ENCODE results near the gene IL23R. TPM values are rescaled to one million over a fixed set of nuclear protein-coding genes. Genes with fewer than 3 reads are reported as not detected.

IL23R gene
- total and polyA plus RNA-seq, 2 of the 13 experiments (the other 11 are each of a cell fraction or from before 2014, with no cell fraction given) = not detected

DNA sequence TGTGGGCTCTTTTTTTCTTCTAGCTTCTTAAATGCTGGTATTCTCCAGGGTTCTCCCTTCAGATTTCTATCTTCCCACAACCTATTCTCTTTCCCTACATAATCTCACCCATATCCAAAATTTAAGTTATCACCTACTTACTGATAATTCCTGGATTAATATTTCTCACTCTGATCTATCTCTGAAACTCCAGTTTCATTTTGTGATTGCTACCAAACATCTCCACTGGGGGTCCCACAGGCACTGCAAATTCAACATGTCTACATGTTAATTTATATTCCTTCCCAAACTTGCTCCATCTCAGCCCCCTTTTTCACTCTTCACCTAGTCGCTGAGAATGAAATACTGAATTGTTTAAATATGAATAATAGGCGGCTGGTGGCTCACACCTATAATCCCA is 21.6 kb upstream of the IL23R start (continued):
- TF ChIP-seq, protein P1, sequence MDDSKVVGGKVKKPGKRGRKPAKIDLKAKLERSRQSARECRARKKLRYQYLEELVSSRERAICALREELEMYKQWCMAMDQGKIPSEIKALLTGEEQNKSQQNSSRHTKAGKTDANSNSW (CRISPR knock-in tag; IDR thresholded peaks at IDR 0.05; ENCODE audit: borderline replicate concordance) = no peak
- TF ChIP-seq ZNF550 (CRISPR knock-in tag; IDR thresholded peaks at IDR 0.05; ENCODE audit: borderline replicate concordance) = no peak
- TF ChIP-seq ZNF614 (CRISPR knock-in tag; IDR thresholded peaks at IDR 0.05; ENCODE audit: borderline replicate concordance) = no peak
- TF ChIP-seq, protein P2, sequence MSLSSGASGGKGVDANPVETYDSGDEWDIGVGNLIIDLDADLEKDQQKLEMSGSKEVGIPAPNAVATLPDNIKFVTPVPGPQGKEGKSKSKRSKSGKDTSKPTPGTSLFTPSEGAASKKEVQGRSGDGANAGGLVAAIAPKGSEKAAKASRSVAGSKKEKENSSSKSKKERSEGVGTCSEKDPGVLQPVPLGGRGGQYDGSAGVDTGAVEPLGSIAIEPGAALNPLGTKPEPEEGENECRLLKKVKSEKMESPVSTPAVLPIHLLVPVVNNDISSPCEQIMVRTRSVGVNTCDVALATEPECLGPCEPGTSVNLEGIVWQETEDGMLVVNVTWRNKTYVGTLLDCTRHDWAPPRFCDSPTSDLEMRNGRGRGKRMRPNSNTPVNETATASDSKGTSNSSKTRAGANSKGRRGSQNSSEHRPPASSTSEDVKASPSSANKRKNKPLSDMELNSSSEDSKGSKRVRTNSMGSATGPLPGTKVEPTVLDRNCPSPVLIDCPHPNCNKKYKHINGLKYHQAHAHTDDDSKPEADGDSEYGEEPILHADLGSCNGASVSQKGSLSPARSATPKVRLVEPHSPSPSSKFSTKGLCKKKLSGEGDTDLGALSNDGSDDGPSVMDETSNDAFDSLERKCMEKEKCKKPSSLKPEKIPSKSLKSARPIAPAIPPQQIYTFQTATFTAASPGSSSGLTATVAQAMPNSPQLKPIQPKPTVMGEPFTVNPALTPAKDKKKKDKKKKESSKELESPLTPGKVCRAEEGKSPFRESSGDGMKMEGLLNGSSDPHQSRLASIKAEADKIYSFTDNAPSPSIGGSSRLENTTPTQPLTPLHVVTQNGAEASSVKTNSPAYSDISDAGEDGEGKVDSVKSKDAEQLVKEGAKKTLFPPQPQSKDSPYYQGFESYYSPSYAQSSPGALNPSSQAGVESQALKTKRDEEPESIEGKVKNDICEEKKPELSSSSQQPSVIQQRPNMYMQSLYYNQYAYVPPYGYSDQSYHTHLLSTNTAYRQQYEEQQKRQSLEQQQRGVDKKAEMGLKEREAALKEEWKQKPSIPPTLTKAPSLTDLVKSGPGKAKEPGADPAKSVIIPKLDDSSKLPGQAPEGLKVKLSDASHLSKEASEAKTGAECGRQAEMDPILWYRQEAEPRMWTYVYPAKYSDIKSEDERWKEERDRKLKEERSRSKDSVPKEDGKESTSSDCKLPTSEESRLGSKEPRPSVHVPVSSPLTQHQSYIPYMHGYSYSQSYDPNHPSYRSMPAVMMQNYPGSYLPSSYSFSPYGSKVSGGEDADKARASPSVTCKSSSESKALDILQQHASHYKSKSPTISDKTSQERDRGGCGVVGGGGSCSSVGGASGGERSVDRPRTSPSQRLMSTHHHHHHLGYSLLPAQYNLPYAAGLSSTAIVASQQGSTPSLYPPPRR (CRISPR knock-in tag; IDR thresholded peaks at IDR 0.05; ENCODE audit: borderline replicate concordance) = no peak
- no peak for TF ChIP-seq YY1 (IDR thresholded peaks at IDR 0.05; ENCODE audit: insufficient read depth, insufficient replicate concordance, low read depth, low read length)

DNA sequence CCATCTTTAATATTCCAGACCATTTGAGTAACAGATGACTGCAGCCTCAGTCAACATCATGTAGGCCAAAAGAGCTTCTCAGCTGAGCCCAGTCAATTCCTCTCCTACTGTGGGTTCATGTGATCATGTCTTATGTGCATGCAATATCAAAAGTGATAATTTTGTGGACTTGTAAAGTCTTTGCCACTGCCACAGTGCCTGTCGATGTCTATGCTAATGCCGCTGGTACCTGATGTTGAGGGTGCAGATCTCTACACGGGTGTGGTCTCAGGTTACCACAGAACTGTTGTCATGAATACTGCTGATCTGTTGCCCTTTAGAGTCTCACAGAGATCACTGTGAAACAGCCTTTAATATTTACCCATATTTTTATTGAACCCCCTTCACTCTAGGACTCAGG is 20.2 kb upstream of the IL23R start:
- ATAC-seq = no peak
- H3K4me1 ChIP-seq (ENCODE audit: insufficient read depth, low read length) = peaks cover 10% of the 10 kb centered on the region
- intact Hi-C loops (cut with micrococcal nuclease; ENCODE audit: unreplicated experiment) = loop anchor here (10.0 kb wide), 1 partner anchor 211 kb away; no protein-coding TSS in a partner anchor
- no peaks in the 10 kb centered on the region; a peak in 1 of 5 replicates for H3K27me3 ChIP-seq (ENCODE audit: control insufficient read depth in 1 of 2, insufficient read depth in 2 of 2, low read length in 2 of 2)
- no TSS peak for BruUV-seq (replicated peaks)
- no peak for DNase-seq (ENCODE audit: low spot score)
- 76% methylated on average over 3 of the region's 3 CpGs for WGBS (ENCODE audit: low lambda C conversion rate)
- H3K9me3 ChIP-seq (ENCODE audit: low read length) = no peaks in the 10 kb centered on the region
- no peak overlapping the region for H2AFZ ChIP-seq (ENCODE audit: low read length)
- H3K36me3 ChIP-seq (replicated peaks in 1 of 2; ENCODE audit: control insufficient read depth in 1 of 2, insufficient read depth in 2 of 2, low read length in 2 of 2) = no peaks in the 10 kb centered on the region
- H3K4me3 ChIP-seq (replicated peaks in 1 of 3; ENCODE audit: insufficient read depth in 1 of 3, low read depth in 2 of 3, low read length in 3 of 3) = no peak overlapping the region
- ChIA-PET CTCF (ENCODE audit: low intra/inter-chr PET ratio, low total read pairs) (no interaction called here), POLR2A (no interaction called here)
- H3K27ac ChIP-seq (ENCODE audit: extremely low read length, insufficient read depth, low read length) = no peak overlapping the region
- in situ Hi-C loops (cut with HindIII; ENCODE audit: extremely low pct_ligation_motif_present, low pct_unique_long_range_greater_than_20kb) = loop anchor here (5.0 to 10.0 kb wide), 3 partner anchors 89 to 381 kb away; no protein-coding TSS in a partner anchor
- H3K79me2 ChIP-seq (ENCODE audit: insufficient read depth, low read length) = no peaks in the 10 kb centered on the region
- no peak overlapping the region for H3K4me2 ChIP-seq (ENCODE audit: low read depth, low read length)
- no peaks in the 10 kb centered on the region for H4K20me1 ChIP-seq (ENCODE audit: insufficient read depth, low read length)
- no peak for FAIRE-seq
- H3K9ac ChIP-seq (ENCODE audit: insufficient read depth, low read depth, low read length) = no peak overlapping the region
- TF ChIP-seq ZNF615 (CRISPR knock-in tag; IDR thresholded peaks at IDR 0.05; ENCODE audit: borderline replicate concordance) (no peak), CENPX (CRISPR knock-in tag; IDR thresholded peaks at IDR 0.05) (no peak), BORCS8-MEF2B (CRISPR knock-in tag; IDR thresholded peaks at IDR 0.05) (no peak), ZNF235 (CRISPR knock-in tag; IDR thresholded peaks at IDR 0.05; ENCODE audit: borderline replicate concordance) (no peak), ZNF644 (CRISPR knock-in tag; IDR thresholded peaks at IDR 0.05; ENCODE audit: low read depth) (no peak), NFYB (CRISPR knock-in tag; IDR thresholded peaks at IDR 0.05) (no peak), KMT2A (CRISPR knock-in tag; IDR thresholded peaks at IDR 0.05) (no peak)
- TF ChIP-seq, protein P3, sequence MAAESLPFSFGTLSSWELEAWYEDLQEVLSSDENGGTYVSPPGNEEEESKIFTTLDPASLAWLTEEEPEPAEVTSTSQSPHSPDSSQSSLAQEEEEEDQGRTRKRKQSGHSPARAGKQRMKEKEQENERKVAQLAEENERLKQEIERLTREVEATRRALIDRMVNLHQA (CRISPR knock-in tag; IDR thresholded peaks at IDR 0.05) = no peak
- TF ChIP-seq, protein P4, sequence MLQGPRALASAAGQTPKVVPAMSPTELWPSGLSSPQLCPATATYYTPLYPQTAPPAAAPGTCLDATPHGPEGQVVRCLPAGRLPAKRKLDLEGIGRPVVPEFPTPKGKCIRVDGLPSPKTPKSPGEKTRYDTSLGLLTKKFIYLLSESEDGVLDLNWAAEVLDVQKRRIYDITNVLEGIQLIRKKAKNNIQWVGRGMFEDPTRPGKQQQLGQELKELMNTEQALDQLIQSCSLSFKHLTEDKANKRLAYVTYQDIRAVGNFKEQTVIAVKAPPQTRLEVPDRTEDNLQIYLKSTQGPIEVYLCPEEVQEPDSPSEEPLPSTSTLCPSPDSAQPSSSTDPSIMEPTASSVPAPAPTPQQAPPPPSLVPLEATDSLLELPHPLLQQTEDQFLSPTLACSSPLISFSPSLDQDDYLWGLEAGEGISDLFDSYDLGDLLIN (CRISPR knock-in tag; IDR thresholded peaks at IDR 0.05; ENCODE audit: borderline replicate concordance) = no peak
- TF ChIP-seq, protein P5, sequence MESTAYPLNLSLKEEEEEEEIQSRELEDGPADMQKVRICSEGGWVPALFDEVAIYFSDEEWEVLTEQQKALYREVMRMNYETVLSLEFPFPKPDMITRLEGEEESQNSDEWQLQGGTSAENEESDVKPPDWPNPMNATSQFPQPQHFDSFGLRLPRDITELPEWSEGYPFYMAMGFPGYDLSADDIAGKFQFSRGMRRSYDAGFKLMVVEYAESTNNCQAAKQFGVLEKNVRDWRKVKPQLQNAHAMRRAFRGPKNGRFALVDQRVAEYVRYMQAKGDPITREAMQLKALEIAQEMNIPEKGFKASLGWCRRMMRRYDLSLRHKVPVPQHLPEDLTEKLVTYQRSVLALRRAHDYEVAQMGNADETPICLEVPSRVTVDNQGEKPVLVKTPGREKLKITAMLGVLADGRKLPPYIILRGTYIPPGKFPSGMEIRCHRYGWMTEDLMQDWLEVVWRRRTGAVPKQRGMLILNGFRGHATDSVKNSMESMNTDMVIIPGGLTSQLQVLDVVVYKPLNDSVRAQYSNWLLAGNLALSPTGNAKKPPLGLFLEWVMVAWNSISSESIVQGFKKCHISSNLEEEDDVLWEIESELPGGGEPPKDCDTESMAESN (CRISPR knock-in tag; conservative IDR thresholded peaks at IDR 0.05) = no peak
